A673 (cell line): Measurements from ENCODE around the gene STXBP4. TPM values are rescaled to one million over a fixed set of nuclear protein-coding genes. Genes with fewer than 3 reads are reported as not detected.

Experiments used
- BruUV-seq: library from RNA; stranded (reverse); fragments of 400-500 nt; replicated peaks from 2 replicates; lab custom pipeline; 2021; lab: Mats Ljungman, UMichigan
- CTCF ChIA-PET: fragments of 300-600 bp; sonication (Branson Sonifier 250); formaldehyde crosslinking; loops from one replicate; lab custom pipeline; 2022; ENCODE audit warnings: antibody characterized with exemption; lab: Charles Lee
- POLR2A ChIA-PET: fragments of 300-600 bp; sonication (Branson Sonifier 250); formaldehyde crosslinking; loops from one replicate; lab custom pipeline; 2022; ENCODE audit warnings: antibody characterized with exemption; ENCODE audit not compliant: low non-redundant PET; lab: Charles Lee
- DNase-seq: peaks from one replicate; pipeline ENCODE4 v3.0.0-alpha.2; 2015; ENCODE audit warnings: low spot score
- H3K27ac ChIP-seq: fragments of 200-600 bp; sonication (generic); 2 replicates; pipeline ENCODE4 v1.5.1; 2016; ENCODE audit warnings: mixed run types, low read depth, mild to moderate bottlenecking, mixed read lengths, antibody characterized with exemption, low read length; ENCODE audit not compliant: poor library complexity, severe bottlenecking
- H3K27me3 ChIP-seq: fragments of 200-600 bp; sonication (generic); replicated peaks from 2 replicates; pipeline ENCODE4 v1.6.1; 2017; ENCODE audit warnings: mixed run types, low read depth, mild to moderate bottlenecking, mixed read lengths, antibody characterized with exemption, low read length; ENCODE audit not compliant: insufficient read depth, poor library complexity
- H3K36me3 ChIP-seq: fragments of 200-600 bp; sonication (generic); 2 replicates; pipeline ENCODE4 v1.6.1; 2016; ENCODE audit warnings: mixed run types, mild to moderate bottlenecking, mixed read lengths, antibody characterized with exemption, low read length; ENCODE audit not compliant: insufficient read depth, poor library complexity, severe bottlenecking
- H3K4me1 ChIP-seq: fragments of 200-600 bp; sonication (generic); 2 replicates; pipeline ENCODE4 v1.6.1; 2017; ENCODE audit warnings: mixed run types, mild to moderate bottlenecking, mixed read lengths, antibody characterized with exemption, low read length; ENCODE audit not compliant: insufficient read depth, poor library complexity, severe bottlenecking
- H3K4me3 ChIP-seq: fragments of 200-600 bp; sonication (generic); 2 replicates; pipeline ENCODE4 v1.5.1; 2016; ENCODE audit warnings: low read depth, mixed run types, mild to moderate bottlenecking, mixed read lengths, low read length; ENCODE audit not compliant: poor library complexity, severe bottlenecking
- H3K9me3 ChIP-seq: fragments of 200-600 bp; sonication (generic); 2 replicates; pipeline ENCODE4 v1.6.1; 2016; ENCODE audit warnings: mixed run types, low read depth, mild to moderate bottlenecking, mixed read lengths, antibody characterized with exemption, low read length; ENCODE audit not compliant: poor library complexity, severe bottlenecking
- EZH2 ChIP-seq: fragments of 200-600 bp; sonication (generic); IDR thresholded peaks from 2 replicates; pipeline ENCODE4 v1.6.1; 2017; ENCODE audit warnings: borderline replicate concordance, low read depth, mild to moderate bottlenecking, mixed read lengths, antibody characterized with exemption, low read length; ENCODE audit not compliant: poor library complexity, severe bottlenecking
- intact Hi-C: fragments of 100-400 bp; cut with micrococcal nuclease; formaldehyde crosslinking; loops from one replicate; pipeline ENCODE4 v1.10.0; 2022; ENCODE audit not compliant: unreplicated experiment
- total RNA-seq: library from RNA; stranded (reverse); gene quantifications from 2 replicates; pipeline ENCODE4 v1.2.3, GENCODE V29; 2021
- TF ChIP-seq, protein P1 (sequence below): fragments of 300-800, 200-600 bp; sonication (generic); conservative IDR thresholded peaks from 2 replicates; pipeline ENCODE4 v1.5.1; 2017; ENCODE audit warnings: low read depth, mild to moderate bottlenecking, antibody characterized with exemption, low read length, moderate library complexity, mixed read lengths

STXBP4 gene
- total RNA-seq, 1 experiment from 2014 or later, result 24.2 TPM

DNA sequence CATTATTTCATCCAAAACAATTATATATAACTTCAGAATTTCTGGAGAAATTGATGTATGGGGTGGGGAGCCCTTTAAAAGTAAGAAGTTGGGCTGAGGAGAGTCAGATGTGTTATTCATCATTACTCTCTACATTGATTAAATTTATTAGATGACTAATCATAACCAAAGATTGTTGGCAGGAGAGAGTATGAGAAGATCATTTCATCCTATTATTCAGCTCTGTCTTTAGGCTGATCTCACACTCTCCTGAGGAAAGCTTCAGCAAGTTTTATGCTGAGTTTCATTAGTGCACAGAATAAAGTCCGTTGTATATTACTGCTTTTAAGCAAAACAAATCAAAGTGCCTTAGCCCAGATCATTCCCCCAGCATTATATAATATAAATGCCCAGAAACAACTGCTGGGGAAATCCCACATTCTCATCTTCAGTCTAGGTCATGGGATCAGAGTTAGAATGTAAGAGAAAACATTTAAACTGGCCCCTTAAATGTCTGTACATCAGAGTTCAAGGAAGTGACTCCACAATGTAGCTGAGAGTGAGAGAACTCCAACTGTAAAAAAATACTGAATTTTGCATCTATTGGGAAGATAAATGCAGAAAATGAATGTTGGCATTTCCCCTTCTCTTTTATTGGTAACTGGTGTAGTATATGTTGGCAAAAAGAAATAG lies 166.1 kb downstream of the STXBP4 start:
- CTCF ChIA-PET, result no interaction called here

DNA sequence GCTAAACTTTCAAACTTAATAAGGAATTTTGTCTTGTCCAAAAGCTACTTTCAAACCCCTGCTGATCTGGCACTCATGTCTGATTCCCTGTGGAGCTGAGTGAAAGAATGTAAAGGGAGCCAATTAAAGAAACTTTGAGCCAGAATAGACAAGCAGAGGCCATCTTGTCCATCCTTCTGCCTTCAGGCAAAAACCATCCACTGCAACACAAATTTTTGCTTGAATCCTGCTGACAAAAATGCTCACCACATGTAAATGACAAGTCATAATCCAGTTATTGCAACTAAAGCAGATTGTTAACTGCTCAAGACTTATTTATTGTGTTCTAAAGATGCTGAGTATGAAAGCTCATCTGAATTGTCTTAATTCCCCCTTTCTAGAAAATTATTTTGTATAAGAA lies 172.2 kb downstream of the STXBP4 start:
- ChIA-PET CTCF (no interaction called here), POLR2A (no interaction called here)
- intact Hi-C loops, result no loop called here
- Histone ChIP-seq H3K27ac (no peak overlapping the region), H3K9me3 (no peaks in the 10 kb centered on the region), H3K4me1 (peaks cover 19% of the 10 kb centered on the region), H3K27me3 (no peaks in the 10 kb centered on the region), H3K36me3 (no peaks in the 10 kb centered on the region), H3K4me3 (no peak overlapping the region)
- peak; percentile 84 for DNase-seq
- TF ChIP-seq, protein P1, sequence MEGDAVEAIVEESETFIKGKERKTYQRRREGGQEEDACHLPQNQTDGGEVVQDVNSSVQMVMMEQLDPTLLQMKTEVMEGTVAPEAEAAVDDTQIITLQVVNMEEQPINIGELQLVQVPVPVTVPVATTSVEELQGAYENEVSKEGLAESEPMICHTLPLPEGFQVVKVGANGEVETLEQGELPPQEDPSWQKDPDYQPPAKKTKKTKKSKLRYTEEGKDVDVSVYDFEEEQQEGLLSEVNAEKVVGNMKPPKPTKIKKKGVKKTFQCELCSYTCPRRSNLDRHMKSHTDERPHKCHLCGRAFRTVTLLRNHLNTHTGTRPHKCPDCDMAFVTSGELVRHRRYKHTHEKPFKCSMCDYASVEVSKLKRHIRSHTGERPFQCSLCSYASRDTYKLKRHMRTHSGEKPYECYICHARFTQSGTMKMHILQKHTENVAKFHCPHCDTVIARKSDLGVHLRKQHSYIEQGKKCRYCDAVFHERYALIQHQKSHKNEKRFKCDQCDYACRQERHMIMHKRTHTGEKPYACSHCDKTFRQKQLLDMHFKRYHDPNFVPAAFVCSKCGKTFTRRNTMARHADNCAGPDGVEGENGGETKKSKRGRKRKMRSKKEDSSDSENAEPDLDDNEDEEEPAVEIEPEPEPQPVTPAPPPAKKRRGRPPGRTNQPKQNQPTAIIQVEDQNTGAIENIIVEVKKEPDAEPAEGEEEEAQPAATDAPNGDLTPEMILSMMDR, result no peak
- TF ChIP-seq EZH2, result no peak
- BruUV-seq, result no TSS peak

More for the DNA sequence above, 166.1 kb downstream of the STXBP4 start:
- no peaks in the 10 kb centered on the region for H3K9me3 ChIP-seq
- no peaks in the 10 kb centered on the region for H3K4me1 ChIP-seq
- no peak overlapping the region for H3K4me3 ChIP-seq
- H3K36me3 ChIP-seq, result no peaks in the 10 kb centered on the region
- no peaks in the 10 kb centered on the region for H3K27me3 ChIP-seq
- POLR2A ChIA-PET, result no interaction called here
- no peak overlapping the region for H3K27ac ChIP-seq
- no peak for DNase-seq
- intact Hi-C loops, result no loop called here
- TF ChIP-seq EZH2, result no peak
- TF ChIP-seq, protein P1, result no peak
- BruUV-seq, result no TSS peak

- CTCF ChIA-PET, result no interaction called here
These were observed 176.0 kb downstream of the STXBP4 start for GRCh38 chr17:55144518-55144917.

More at GRCh38 chr17:55144518-55144917, 176.0 kb downstream of the STXBP4 start:
- H3K4me1 ChIP-seq, result peaks cover 19% of the 10 kb centered on the region
- H3K4me3 ChIP-seq, result no peak overlapping the region
- DNase-seq, result no peak
- no peak overlapping the region for H3K27ac ChIP-seq
- no TSS peak for BruUV-seq
- no peaks in the 10 kb centered on the region for H3K27me3 ChIP-seq
- no peak for TF ChIP-seq EZH2
- no peaks in the 10 kb centered on the region for H3K9me3 ChIP-seq
- no peaks in the 10 kb centered on the region for H3K36me3 ChIP-seq
- POLR2A ChIA-PET, result interaction anchor here (0.6 kb wide), 1 partner anchor 31 kb away, joined by 3 read pairs; no protein-coding TSS in a partner anchor
- intact Hi-C loops, result no loop called here
